GM20000 (cell line): ENCODE data around the gene CAMTA1.

Experiments used
- DNase-seq: peaks from one replicate; pipeline ENCODE4 v3.0.0; 2012; ENCODE audit warnings: low spot score
- CTCF ChIP-seq: IDR thresholded peaks from 2 replicates; pipeline ENCODE4 v1.5.1; 2012; ENCODE audit warnings: mild to moderate bottlenecking, control low read depth; ENCODE audit errors: extremely low read depth, missing control alignments

CAMTA1 gene

GRCh38 chr1:7284839-7285435 is 499.7 kb downstream of the CAMTA1 start:
- TF ChIP-seq CTCF, result no peak
- no peak for DNase-seq

GRCh38 chr1:7285856-7286454 is 500.7 kb downstream of the CAMTA1 start:
- DNase-seq, result no peak
- no peak for TF ChIP-seq CTCF

DNA sequence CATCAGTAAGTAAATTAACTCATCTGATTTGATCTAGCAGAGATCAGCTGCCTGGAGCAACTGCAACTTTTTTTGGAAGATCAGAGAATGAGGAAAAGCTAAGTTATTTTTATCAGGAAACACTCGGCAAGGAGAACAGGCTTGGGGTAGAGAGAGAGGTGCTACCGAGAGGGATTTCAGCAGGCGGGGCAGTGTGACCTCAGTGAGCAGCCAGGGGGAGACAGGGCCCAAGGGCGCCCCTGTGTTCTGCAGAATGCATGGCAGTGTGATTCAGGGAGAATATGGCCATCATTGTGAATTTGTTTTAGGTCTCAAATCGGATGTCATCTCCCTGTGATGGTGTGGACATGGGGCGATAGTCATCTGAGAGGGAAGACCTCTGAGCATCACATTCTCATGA is 501.8 kb downstream of the CAMTA1 start:
- no peak for DNase-seq
- no peak for TF ChIP-seq CTCF

- TF ChIP-seq CTCF, result no peak
- DNase-seq, result no peak
Observed at GRCh38 chr1:7288992-7289391, 503.7 kb downstream of the CAMTA1 start.

- DNase-seq, result no peak
Observed at GRCh38 chr1:7289694-7290093, 504.4 kb downstream of the CAMTA1 start.

GRCh38 chr1:7290971-7291970 is 506.0 kb downstream of the CAMTA1 start:
- no peak for DNase-seq

More at GRCh38 chr1:7289694-7290093, 504.4 kb downstream of the CAMTA1 start:
- no peak for TF ChIP-seq CTCF

More at GRCh38 chr1:7290971-7291970, 506.0 kb downstream of the CAMTA1 start:
- no peak for TF ChIP-seq CTCF
